Mucosa of descending colon (tissue), 3 donors: Measurements from ENCODE around the gene SELENOI. TPM values are rescaled to one million over a fixed set of nuclear protein-coding genes. Genes with fewer than 3 reads are reported as not detected.

Source experiments
- ATAC-seq: fragments of 200-7000 bp; cut with Tn5 transposase; one replicate; pipeline ENCODE4 v1.9.1; 2020; ENCODE audit warnings: mild to moderate bottlenecking, moderate library complexity
- DNase-seq, 3 donors: peaks; one replicate each; pipeline ENCODE4 v3.0.0-alpha.2; 2020
- H3K36me3 ChIP-seq: fragments of 200-600 bp; one replicate; pipeline ENCODE4 v1.8.0; 2021; ENCODE audit warnings: low read depth, mild to moderate bottlenecking
- H3K4me1 ChIP-seq: fragments of 200-600 bp; one replicate; pipeline ENCODE4 v1.8.0; 2021; ENCODE audit warnings: low read depth, mild to moderate bottlenecking
- H3K4me3 ChIP-seq: fragments of 200-600 bp; one replicate; pipeline ENCODE4 v1.8.0; 2021; ENCODE audit warnings: mild to moderate bottlenecking
- H3K9me3 ChIP-seq: fragments of 200-600 bp; one replicate; pipeline ENCODE4 v1.8.0; 2021; ENCODE audit warnings: mild to moderate bottlenecking
- intact Hi-C, 2 donors: fragments of 100-400 bp; cut with DNase I in 1 of 2; cut with micrococcal nuclease in 1 of 2; formaldehyde crosslinking; loops; one replicate each; pipeline versions ENCODE4 v1.11.0 to v1.11.1; 2022; cut with DNase I, micrococcal nuclease
- total RNA-seq, 3 donors: library from RNA; stranded (reverse); fragmentation: NEBNext Ultra II Directional in 2 of 3; extraction: Animal tissue kit (Norgen Biotek cat#: 25700) in 2 of 3; gene quantifications; one replicate each; pipeline versions ENCODE4 v1.2.1 to v1.2.4, GENCODE V29; 2021 to 2023
- TF ChIP-seq, protein P1 (sequence below): fragments of 200-600 bp; IDR thresholded peaks from one replicate; pipeline ENCODE4 v1.8.0; 2022; ENCODE audit warnings: antibody characterized with exemption, mild to moderate bottlenecking
- donor health status: DM: no; HTN: no; CAD: no; lungs with moderate emphysema.
- donor health status: DM: no; HTN: no; CAD: no.
- donor health status: DM: no; HTN: yes; CAD: no.

SELENOI gene
- total RNA-seq, 3 donors from 2014 or later: 27.4 to 42.6 (median 28.0) TPM

DNA sequence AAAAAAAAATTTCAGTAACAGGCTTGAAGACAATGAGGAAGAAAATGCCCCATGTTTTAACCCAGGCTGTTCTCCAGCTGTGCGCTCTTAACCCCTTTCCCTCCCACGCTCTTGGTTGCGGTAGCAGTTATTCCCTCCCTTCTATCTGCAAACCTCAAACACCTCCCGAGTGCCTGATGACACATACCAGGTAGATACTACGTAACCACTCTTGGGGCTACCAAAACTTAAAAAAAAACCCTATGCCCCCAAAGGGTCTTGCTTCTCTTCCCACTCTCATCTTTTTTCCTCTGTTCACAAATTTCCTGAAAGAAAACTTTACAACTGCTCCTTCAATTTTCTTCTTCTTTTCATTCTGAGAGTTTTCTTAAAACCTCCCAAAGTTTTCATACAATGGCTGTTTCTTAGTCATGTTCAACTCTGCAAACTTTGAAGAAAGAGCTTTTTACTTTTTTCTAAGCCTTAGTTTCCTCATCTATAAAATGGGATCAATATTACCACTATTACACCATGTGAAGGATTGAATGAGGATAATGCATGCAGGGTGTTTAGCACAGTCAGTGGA is 50.9 kb downstream of the SELENOI start:
- Histone ChIP-seq H3K4me1 (peaks cover 3% of the 10 kb centered on the region), H3K9me3 (no peaks in the 10 kb centered on the region), H3K36me3 (no peaks in the 10 kb centered on the region), H3K4me3 (no peak overlapping the region)
- TF ChIP-seq, protein P1, sequence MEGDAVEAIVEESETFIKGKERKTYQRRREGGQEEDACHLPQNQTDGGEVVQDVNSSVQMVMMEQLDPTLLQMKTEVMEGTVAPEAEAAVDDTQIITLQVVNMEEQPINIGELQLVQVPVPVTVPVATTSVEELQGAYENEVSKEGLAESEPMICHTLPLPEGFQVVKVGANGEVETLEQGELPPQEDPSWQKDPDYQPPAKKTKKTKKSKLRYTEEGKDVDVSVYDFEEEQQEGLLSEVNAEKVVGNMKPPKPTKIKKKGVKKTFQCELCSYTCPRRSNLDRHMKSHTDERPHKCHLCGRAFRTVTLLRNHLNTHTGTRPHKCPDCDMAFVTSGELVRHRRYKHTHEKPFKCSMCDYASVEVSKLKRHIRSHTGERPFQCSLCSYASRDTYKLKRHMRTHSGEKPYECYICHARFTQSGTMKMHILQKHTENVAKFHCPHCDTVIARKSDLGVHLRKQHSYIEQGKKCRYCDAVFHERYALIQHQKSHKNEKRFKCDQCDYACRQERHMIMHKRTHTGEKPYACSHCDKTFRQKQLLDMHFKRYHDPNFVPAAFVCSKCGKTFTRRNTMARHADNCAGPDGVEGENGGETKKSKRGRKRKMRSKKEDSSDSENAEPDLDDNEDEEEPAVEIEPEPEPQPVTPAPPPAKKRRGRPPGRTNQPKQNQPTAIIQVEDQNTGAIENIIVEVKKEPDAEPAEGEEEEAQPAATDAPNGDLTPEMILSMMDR: no peak
- DNase-seq (no peak), ATAC-seq (no peak)
- intact Hi-C loops: no loop called here

DNA sequence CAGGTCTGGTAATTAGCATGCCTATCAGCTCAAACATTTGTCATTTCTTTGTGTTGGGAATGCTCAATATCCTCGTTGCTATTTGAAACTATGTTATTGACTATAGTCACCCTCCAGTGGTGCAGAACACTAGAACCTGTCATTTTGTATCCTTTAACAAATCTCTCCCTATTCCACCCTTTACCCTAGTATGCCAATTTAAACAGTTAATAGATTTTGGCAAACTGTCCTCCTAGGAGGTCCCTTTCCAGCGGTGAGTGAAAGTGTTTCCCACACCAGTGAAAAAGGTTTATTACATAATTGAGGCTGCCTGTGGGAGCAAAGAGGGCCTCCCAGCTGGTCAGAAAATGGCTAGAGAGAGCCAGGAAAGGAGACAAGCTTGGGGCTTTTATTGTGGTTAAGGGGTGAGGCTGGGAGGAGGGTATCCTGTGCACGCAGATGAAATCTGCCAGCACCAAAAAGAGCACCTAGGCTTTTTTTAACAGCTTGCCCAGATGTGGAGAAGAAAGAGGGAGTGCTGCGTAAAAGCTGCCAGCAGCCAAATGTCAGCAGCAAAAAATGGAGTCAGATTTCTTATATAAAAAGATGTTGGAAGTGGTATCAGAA is 53.9 kb downstream of the SELENOI start:
- TF ChIP-seq, protein P1: no peak
- Histone ChIP-seq H3K36me3 (no peaks in the 10 kb centered on the region), H3K4me3 (no peak overlapping the region), H3K4me1 (peaks cover 5% of the 10 kb centered on the region), H3K9me3 (no peaks in the 10 kb centered on the region)
- ATAC-seq: no peak
- DNase-seq: no peak
- intact Hi-C loops: no loop called here

DNA sequence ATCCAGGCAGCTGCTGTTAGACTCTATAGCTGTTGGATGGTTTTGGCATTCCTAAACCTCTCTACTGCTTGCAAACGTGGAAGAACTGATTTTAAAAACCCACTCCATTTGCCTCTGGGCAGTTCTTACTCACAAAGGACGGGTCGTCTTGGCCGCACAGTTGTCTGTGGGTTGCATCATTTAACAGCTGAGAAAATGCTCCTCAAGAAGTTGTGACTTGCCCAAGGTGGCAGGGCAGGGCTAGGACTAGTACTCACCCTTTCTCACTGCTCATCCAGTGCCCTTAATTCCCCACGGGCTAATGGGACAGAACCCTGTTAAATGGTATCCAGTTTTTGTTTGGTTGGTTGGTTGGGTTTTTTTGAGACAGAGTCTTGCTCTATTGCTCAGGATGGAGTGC is 54.8 kb downstream of the SELENOI start:
- Histone ChIP-seq H3K4me3 (no peak overlapping the region), H3K36me3 (no peaks in the 10 kb centered on the region), H3K9me3 (no peaks in the 10 kb centered on the region), H3K4me1 (peaks cover 5% of the 10 kb centered on the region)
- intact Hi-C loops: no loop called here
- TF ChIP-seq, protein P1: no peak
- no peak for ATAC-seq
- no peak for DNase-seq

DNA sequence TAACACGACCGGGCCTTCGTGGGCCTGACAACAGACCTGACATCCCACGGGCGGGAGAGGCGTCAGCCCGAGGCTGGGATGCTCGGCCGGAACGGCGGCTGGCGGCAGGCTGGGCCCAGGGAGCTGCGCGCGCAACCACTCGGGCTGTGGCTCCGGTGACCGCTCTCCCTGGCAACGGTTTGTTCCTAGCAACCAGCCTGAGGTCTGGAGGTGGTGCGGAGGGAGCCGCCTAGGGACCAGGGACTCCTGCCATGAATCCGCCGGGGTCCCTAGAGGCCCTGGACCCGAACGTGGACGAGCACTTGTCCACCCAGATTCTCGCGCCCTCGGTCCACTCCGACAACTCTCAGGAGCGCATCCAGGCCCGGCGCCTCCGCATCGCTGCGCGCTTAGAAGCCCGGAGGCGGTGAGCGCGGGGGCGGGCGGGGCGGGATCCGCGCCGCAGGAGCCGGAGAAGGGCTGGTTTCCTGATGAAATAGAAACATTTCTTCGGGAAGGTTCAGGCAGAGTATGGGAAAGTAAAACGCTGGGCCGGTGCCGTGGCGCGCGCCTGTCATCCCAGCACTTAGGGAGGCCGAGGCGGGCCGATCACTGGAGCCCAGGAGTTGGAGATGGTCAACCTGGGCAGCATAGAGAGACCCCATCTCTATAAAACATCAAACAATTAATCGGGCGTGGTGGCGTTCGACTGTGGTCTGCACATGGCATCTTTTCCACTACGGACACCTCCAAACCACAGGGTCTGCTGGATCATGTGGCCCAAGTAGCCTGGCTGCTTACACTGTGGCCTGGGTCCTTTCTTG is 56.0 kb downstream of the SELENOI start, which contains the start of gene DRC1:
Gene DRC1, plus strand, starts transcription at position 182 of the 803 bp plus-strand sequence. Its CDS starts 70 bp downstream, at position 252.
- H3K9me3 ChIP-seq: no peaks in the 10 kb centered on the region
- intact Hi-C loops: no loop called here
- ATAC-seq (peak; percentile 79), DNase-seq (peak; percentile 26 to 60 (median 56))
- H3K36me3 ChIP-seq: no peaks in the 10 kb centered on the region
- H3K4me1 ChIP-seq: peaks cover 5% of the 10 kb centered on the region
- H3K4me3 ChIP-seq: no peak within 1 kb of the TSS
- TF ChIP-seq, protein P1: no peak

DNA sequence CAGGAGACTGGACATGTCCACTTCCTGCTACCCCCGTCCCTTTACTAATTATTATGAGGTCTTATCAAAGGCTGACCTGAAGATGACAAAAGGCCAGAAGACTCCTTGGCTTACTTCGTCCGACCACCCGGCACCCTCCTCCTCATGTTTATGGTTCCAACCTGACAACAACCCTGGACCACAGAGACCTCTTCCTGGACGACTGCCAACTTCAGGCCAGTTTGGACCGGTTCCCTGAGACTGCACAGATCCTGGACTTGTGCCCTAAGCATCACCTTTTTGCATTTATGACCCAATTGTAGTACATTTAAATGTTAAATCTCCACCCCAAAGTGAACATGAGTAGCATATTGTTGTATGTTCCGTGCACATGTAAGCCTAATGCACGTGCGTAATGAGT is 61.6 kb downstream of the SELENOI start:
- intact Hi-C loops: no loop called here
- TF ChIP-seq, protein P1: no peak
- DNase-seq: no peak
- no peak for ATAC-seq
- Histone ChIP-seq H3K4me1 (no peaks in the 10 kb centered on the region), H3K9me3 (no peaks in the 10 kb centered on the region), H3K36me3 (no peaks in the 10 kb centered on the region), H3K4me3 (no peak overlapping the region)
